Measurements from ENCODE around the gene CUX1.

CUX1 gene

GRCh38 chr7:102248081-102248455 is 430.6 kb downstream of the CUX1 start:
- TF ChIP-seq CTCF (IDR thresholded peaks at IDR 0.05; ENCODE audit: borderline replicate concordance, insufficient read depth, low read depth, low read length) = no peak

GRCh38 chr7:102248456-102249395 is 431.3 kb downstream of the CUX1 start:
- H3K4me3 ChIP-seq (ENCODE audit: low read depth, low read length) = no peak overlapping the region
- no peak for TF ChIP-seq CTCF (IDR thresholded peaks at IDR 0.05; ENCODE audit: borderline replicate concordance, insufficient read depth, low read depth, low read length)

More at GRCh38 chr7:102248081-102248455, 430.6 kb downstream of the CUX1 start:
- no peak overlapping the region for H3K4me3 ChIP-seq (ENCODE audit: low read depth, low read length)

- no peak for TF ChIP-seq CTCF (IDR thresholded peaks at IDR 0.05; ENCODE audit: borderline replicate concordance, insufficient read depth, low read depth, low read length)
- no peak overlapping the region for H3K4me3 ChIP-seq (ENCODE audit: low read depth, low read length)
Observed at GRCh38 chr7:102251531-102252365, 434.3 kb downstream of the CUX1 start.

GRCh38 chr7:102252366-102252982 is 435.0 kb downstream of the CUX1 start:
- no peak overlapping the region for H3K4me3 ChIP-seq (ENCODE audit: low read depth, low read length)
- no peak for TF ChIP-seq CTCF (IDR thresholded peaks at IDR 0.05; ENCODE audit: borderline replicate concordance, insufficient read depth, low read depth, low read length)

- H3K4me3 ChIP-seq (ENCODE audit: low read depth, low read length) = no peak overlapping the region
- TF ChIP-seq CTCF (IDR thresholded peaks at IDR 0.05; ENCODE audit: borderline replicate concordance, insufficient read depth, low read depth, low read length) = no peak
Observed at GRCh38 chr7:102253066-102253972, 435.9 kb downstream of the CUX1 start.

- no peak overlapping the region for H3K4me3 ChIP-seq (ENCODE audit: low read depth, low read length)
- no peak for TF ChIP-seq CTCF (IDR thresholded peaks at IDR 0.05; ENCODE audit: borderline replicate concordance, insufficient read depth, low read depth, low read length)
Observed at GRCh38 chr7:102253973-102254370, 436.5 kb downstream of the CUX1 start.
